Cardiac muscle cell (in vitro differentiated cells and primary cell): ENCODE data around the gene SPTAN1. TPM values are rescaled to one million over a fixed set of nuclear protein-coding genes. Genes with fewer than 3 reads are reported as not detected.

Experiments
- DNase-seq, 2 donors: peaks; one replicate each; pipeline versions ENCODE4 v3.0.0 to v3.0.0-alpha.2; 2010 to 2017; ENCODE audit warnings: low read depth in 1 of 2, low spot score in 1 of 2
- H3K27ac ChIP-seq: fragments of 200-600 bp; sonication (generic); 2 replicates; pipeline ENCODE4 v1.5.1; 2016
- H3K27me3 ChIP-seq: fragments of 200-600 bp; sonication (generic); 2 replicates; pipeline ENCODE4 v1.6.0; 2016; ENCODE audit warnings: control low read depth
- H3K36me3 ChIP-seq: fragments of 200-600 bp; sonication (generic); 2 replicates; pipeline ENCODE4 v1.5.1; 2016; ENCODE audit warnings: control low read depth
- H3K4me1 ChIP-seq: fragments of 200-600 bp; sonication (generic); 2 replicates; pipeline ENCODE4 v1.8.1; 2017; ENCODE audit warnings: low read depth, mild to moderate bottlenecking, mixed run types
- H3K4me3 ChIP-seq: fragments of 200-600 bp; sonication (generic); 2 replicates; pipeline ENCODE4 v1.5.1; 2016; ENCODE audit warnings: mild to moderate bottlenecking
- H3K9me3 ChIP-seq: fragments of 200-600 bp; sonication (generic); 2 replicates; pipeline ENCODE4 v1.5.1; 2017; ENCODE audit warnings: low read depth, mild to moderate bottlenecking, control low read depth
- CTCF ChIP-seq: IDR thresholded peaks from 2 replicates; pipeline ENCODE4 v1.5.1; 2012; ENCODE audit warnings: low read depth, mild to moderate bottlenecking, low read length
- polyA plus RNA-seq: library from polyadenylated mRNA; unstranded; fragments of >200 nt; fragmentation: Nextera tagmentation; extraction: Ambion mirVana; gene quantifications from 2 replicates; pipeline ENCODE4 v1.2.1, GENCODE V29; 2016
- total RNA-seq: library from RNA; depleted of rRNA; stranded (reverse); fragments of >200 nt; gene quantifications from 2 replicates; pipeline ENCODE4 v1.2.3, GENCODE V29; 2016

The SPTAN1 gene
- total and polyA plus RNA-seq, 2 experiments from 2014 or later = 118 to 227 TPM

GRCh38 chr9:128633601-128634000 is 81.2 kb downstream of the SPTAN1 start:
- no peak for DNase-seq
- H3K4me1 ChIP-seq = peaks cover 11% of the 10 kb centered on the region
- H3K36me3 ChIP-seq = peaks cover 47% of the 10 kb centered on the region
- H3K4me3 ChIP-seq = no peak overlapping the region
- peak overlapping the region; percentile 99 for H3K27ac ChIP-seq
- no peak for TF ChIP-seq CTCF
- H3K27me3 ChIP-seq = no peaks in the 10 kb centered on the region
- H3K9me3 ChIP-seq = no peaks in the 10 kb centered on the region

- TF ChIP-seq CTCF = no peak
- Histone ChIP-seq H3K36me3 (peaks cover 42% of the 10 kb centered on the region), H3K27me3 (no peaks in the 10 kb centered on the region), H3K9me3 (no peaks in the 10 kb centered on the region), H3K4me3 (no peak overlapping the region), H3K27ac (peak overlapping the region; percentile 99), H3K4me1 (peaks cover 11% of the 10 kb centered on the region)
- DNase-seq = no peak
These were observed 81.7 kb downstream of the SPTAN1 start for GRCh38 chr9:128634111-128634510.

DNA sequence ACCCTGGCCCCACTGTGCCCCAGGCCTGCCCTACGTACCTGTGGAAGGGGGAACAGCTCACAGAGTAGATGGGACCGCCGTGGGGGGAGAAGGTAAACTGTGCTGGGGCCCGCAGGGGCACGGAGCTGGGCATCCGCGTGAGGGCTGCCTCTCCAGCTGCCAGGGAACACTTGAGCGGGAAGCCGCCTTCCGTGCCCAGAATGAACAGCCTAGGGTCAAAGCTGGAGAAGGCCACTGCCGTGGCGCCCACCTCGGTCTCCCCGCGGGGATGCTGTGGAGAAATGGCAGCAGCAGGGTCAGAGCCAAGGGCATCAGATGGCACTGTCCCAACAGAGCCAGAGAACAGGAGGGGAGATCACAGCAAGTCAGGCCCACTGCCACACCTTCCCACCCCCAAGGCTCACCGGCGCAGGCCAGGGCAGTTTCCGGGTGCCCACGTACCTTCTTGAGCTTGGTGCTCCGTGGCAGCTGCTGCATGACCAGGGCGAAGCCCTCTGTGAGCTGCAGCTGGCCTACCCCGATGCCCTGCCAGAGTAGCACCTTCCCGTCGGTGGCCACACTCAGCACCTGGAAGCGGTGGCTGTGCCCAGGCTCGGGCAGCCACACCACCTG is 82.4 kb downstream of the SPTAN1 start:
- H3K27ac ChIP-seq = peak overlapping the region; percentile 99
- no peak for DNase-seq
- H3K4me3 ChIP-seq = no peak overlapping the region
- no peak for TF ChIP-seq CTCF
- peaks cover 11% of the 10 kb centered on the region for H3K4me1 ChIP-seq
- H3K36me3 ChIP-seq = peaks cover 35% of the 10 kb centered on the region
- no peaks in the 10 kb centered on the region for H3K9me3 ChIP-seq
- H3K27me3 ChIP-seq = no peaks in the 10 kb centered on the region

DNA sequence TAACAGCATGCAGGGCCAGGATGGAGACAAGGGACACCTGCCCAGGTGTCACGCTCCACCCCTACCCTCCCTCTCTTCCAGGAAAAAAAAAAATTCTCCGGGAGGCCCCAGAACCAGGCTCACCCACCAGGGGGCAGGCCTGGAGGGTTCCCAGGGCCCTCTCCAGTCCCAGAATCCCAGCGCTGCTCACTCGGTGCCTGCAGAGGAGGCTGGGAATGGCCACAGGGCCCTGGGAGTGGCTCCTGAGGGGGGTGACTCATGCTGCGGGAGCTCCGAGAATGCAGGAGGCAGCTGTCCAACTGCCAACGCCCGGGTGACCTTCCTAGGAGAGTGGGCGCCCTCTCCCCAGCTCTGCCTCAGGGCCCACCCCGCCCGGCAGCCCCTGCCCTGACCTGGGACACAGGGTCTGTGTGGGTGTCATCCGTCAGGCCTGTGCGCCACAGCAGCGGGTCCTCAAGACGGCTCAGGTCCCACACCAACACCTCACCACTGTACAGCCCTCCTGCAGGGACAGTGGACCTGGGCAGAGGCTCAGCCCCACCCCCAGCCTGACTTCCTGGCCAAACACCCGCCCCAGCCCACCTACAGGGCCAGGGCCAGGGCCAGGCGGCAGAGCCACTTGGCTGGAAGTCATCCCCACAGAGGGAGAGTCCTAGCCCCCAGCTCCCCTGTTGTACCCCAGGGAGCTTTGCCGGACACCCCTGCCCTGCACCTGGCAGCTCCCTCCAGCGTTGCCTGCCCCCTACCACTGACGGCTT is 83.1 kb downstream of the SPTAN1 start:
- H3K27ac ChIP-seq = peak overlapping the region; percentile 99
- TF ChIP-seq CTCF = peak; percentile 89
- peaks cover 33% of the 10 kb centered on the region for H3K36me3 ChIP-seq
- DNase-seq = peak; percentile 92 to 97
- H3K4me1 ChIP-seq = peaks cover 11% of the 10 kb centered on the region
- H3K9me3 ChIP-seq = no peaks in the 10 kb centered on the region
- H3K4me3 ChIP-seq = no peak overlapping the region
- no peaks in the 10 kb centered on the region for H3K27me3 ChIP-seq

GRCh38 chr9:128636024-128636390 is 83.6 kb downstream of the SPTAN1 start:
- peak; percentile 10 to 58 for DNase-seq
- Histone ChIP-seq H3K36me3 (peaks cover 29% of the 10 kb centered on the region), H3K27me3 (no peaks in the 10 kb centered on the region), H3K4me3 (no peak overlapping the region), H3K27ac (peak overlapping the region; percentile 99), H3K9me3 (no peaks in the 10 kb centered on the region), H3K4me1 (peaks cover 11% of the 10 kb centered on the region)
- peak; percentile 13 for TF ChIP-seq CTCF
